ENCODE data around the gene NEUROD1. TPM values are rescaled to one million over a fixed set of nuclear protein-coding genes. Genes with fewer than 3 reads are reported as not detected.
A peak's percentile ranks its signal among the peaks of the same experiment; 100 is the strongest.

Gene NEUROD1
- total RNA-seq, 2 experiments from 2014 or later: not detected

- no peak for ATAC-seq
- peaks cover 3% of the 10 kb centered on the region for H3K36me3 Mint-ChIP-seq
- no peak for DNase-seq
- no peak overlapping the region for H3K4me3 Mint-ChIP-seq
- CTCF ChIA-PET: no interaction called here
- peaks cover 63% of the 10 kb centered on the region for H3K27me3 Mint-ChIP-seq
- H3K4me1 Mint-ChIP-seq: peaks cover 4% of the 10 kb centered on the region
- no peak overlapping the region for H3K27ac Mint-ChIP-seq
- no peaks in the 10 kb centered on the region for H3K9me3 Mint-ChIP-seq (ENCODE audit: low read depth)
These were observed 7.1 kb downstream of the NEUROD1 start for GRCh38 chr2:181673173-181673572.

DNA sequence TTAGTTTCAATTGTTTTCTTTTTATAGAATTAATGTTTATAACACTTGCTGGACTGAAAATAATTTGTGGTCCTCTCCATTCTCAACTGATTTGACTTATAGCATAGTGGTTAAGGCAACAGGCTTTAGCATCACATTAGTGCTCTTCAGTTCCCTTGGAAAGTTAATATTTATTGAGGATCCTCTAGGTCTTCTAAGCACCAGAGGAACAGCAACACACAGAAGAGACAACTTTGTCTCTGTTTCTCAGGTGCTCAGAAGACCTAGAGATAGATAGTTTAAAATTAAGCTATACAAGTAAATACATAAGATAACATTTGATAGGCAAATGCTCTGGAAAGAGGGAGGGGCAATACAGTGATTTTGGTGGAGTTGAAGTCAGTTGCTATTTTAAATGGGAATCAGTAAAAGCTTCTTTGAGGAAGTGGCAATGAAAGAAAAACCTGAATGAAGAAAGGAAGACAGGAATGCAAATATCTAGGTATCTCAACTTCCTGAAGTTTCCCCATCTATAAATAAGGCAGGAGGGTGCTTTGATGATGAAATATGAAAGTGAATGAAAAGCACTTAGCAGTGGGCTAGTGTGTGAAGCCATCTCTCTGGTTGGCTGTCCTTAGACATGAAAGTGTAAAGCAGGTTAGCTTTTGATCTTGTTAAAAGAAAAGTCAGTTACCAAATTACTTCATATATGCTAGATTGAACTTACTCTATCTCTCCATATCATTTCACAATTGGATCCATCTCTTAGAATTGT lies 7.9 kb downstream of the NEUROD1 start:
- no peak for DNase-seq
- no peak overlapping the region for H3K4me3 Mint-ChIP-seq
- CTCF ChIA-PET: no interaction called here
- no peak for ATAC-seq
- H3K27ac Mint-ChIP-seq: no peak overlapping the region
- H3K4me1 Mint-ChIP-seq: no peaks in the 10 kb centered on the region
- peaks cover 61% of the 10 kb centered on the region for H3K27me3 Mint-ChIP-seq
- H3K9me3 Mint-ChIP-seq (ENCODE audit: low read depth): no peaks in the 10 kb centered on the region
- H3K36me3 Mint-ChIP-seq: no peaks in the 10 kb centered on the region

GRCh38 chr2:181670632-181671031 lies 9.7 kb downstream of the NEUROD1 start:
- peaks cover 62% of the 10 kb centered on the region for H3K27me3 Mint-ChIP-seq
- H3K9me3 Mint-ChIP-seq (ENCODE audit: low read depth): no peaks in the 10 kb centered on the region
- CTCF ChIA-PET: no interaction called here
- no peak overlapping the region for H3K4me3 Mint-ChIP-seq
- H3K36me3 Mint-ChIP-seq: no peaks in the 10 kb centered on the region
- no peak for ATAC-seq
- no peaks in the 10 kb centered on the region for H3K4me1 Mint-ChIP-seq
- no peak overlapping the region for H3K27ac Mint-ChIP-seq
- no peak for DNase-seq

- ATAC-seq (no peak), DNase-seq (no peak)
- Mint-ChIP-seq H3K4me1 (no peaks in the 10 kb centered on the region), H3K27ac (no peak overlapping the region), H3K4me3 (no peak overlapping the region), H3K27me3 (peaks cover 39% of the 10 kb centered on the region), H3K36me3 (no peaks in the 10 kb centered on the region), H3K9me3 (ENCODE audit: low read depth) (no peaks in the 10 kb centered on the region)
- CTCF ChIA-PET: interaction anchor here (0.7 to 2.0 kb wide), 5 partner anchors 9 to 1543 kb away, joined by 3 to 6 read pairs (median 3); partner anchors contain the start of gene CERKL
These were observed 13.1 kb downstream of the NEUROD1 start for GRCh38 chr2:181667234-181667633.

GRCh38 chr2:181662287-181662686 lies 18.0 kb downstream of the NEUROD1 start:
- no peak overlapping the region for H3K27ac Mint-ChIP-seq
- DNase-seq (no peak), ATAC-seq (no peak)
- no peak overlapping the region for H3K4me3 Mint-ChIP-seq
- H3K4me1 Mint-ChIP-seq: no peaks in the 10 kb centered on the region
- H3K9me3 Mint-ChIP-seq (ENCODE audit: low read depth): no peaks in the 10 kb centered on the region
- no peaks in the 10 kb centered on the region for H3K36me3 Mint-ChIP-seq
- CTCF ChIA-PET: interaction anchor here (1.1 kb wide), 1 partner anchor 53 kb away, joined by 3 read pairs; no protein-coding TSS in a partner anchor
- H3K27me3 Mint-ChIP-seq: peaks cover 39% of the 10 kb centered on the region

DNA sequence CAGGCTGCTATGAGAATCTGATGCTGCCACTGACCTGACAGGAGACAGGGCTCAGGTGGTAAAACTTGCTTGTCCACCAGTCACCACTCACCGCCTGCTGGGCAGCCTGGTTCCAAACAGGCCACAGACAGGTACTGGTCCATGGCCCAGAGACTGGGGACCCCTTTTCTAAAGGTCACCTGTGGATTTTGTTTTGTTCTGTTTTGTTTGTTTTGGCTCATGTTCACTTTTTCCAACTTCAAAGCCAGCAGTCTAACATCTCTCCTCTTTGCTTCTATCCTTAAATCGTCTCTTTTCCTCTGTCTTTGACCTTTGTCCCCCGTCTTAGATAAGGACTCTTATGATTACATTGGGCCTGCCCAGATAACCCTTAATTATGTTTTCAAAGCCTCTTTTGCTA lies 20.1 kb downstream of the NEUROD1 start:
- no peak overlapping the region for H3K4me3 Mint-ChIP-seq
- ATAC-seq (no peak), DNase-seq (no peak)
- H3K27ac Mint-ChIP-seq: no peak overlapping the region
- CTCF ChIA-PET: no interaction called here
- peaks cover 9% of the 10 kb centered on the region for H3K4me1 Mint-ChIP-seq
- H3K36me3 Mint-ChIP-seq: no peaks in the 10 kb centered on the region
- H3K27me3 Mint-ChIP-seq: peaks cover 46% of the 10 kb centered on the region
- no peaks in the 10 kb centered on the region for H3K9me3 Mint-ChIP-seq (ENCODE audit: low read depth)

DNA sequence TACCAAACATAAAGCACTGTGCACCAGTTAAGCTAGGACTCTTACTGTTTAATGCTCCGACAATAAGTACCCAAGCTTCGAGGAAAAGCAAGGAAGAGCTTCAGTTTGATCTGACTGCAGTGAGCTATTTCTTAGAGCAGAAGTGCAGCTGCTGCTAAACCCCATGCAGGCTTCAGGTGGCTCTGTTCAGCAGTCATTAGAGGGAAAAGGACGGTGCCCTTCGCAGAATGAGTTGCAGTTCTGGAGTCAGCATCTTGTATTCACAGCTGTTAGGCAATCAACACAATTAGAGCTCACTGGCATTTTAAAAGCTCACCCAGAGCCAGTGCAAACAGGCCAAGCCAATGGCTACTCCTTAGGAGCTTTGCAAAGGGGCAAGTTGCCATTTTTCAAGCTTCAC lies 21.9 kb downstream of the NEUROD1 start:
- Mint-ChIP-seq H3K4me1 (peaks cover 9% of the 10 kb centered on the region), H3K36me3 (no peaks in the 10 kb centered on the region), H3K27me3 (peaks cover 56% of the 10 kb centered on the region), H3K4me3 (no peak overlapping the region), H3K9me3 (ENCODE audit: low read depth) (no peaks in the 10 kb centered on the region), H3K27ac (no peak overlapping the region)
- CTCF ChIA-PET: interaction anchor here (1.0 to 2.0 kb wide), 4 partner anchors 9 to 85 kb away, joined by 3 to 6 read pairs (median 4); no protein-coding TSS in a partner anchor
- ATAC-seq: no peak
- no peak for DNase-seq

- no peak overlapping the region for H3K27ac Mint-ChIP-seq
- peak overlapping the region; percentile 59 for H3K4me3 Mint-ChIP-seq
- CTCF ChIA-PET: interaction anchor here (0.9 to 2.0 kb wide), 3 partner anchors 10 to 84 kb away, joined by 3 to 6 read pairs (median 3); no protein-coding TSS in a partner anchor
- no peaks in the 10 kb centered on the region for H3K9me3 Mint-ChIP-seq (ENCODE audit: low read depth)
- ATAC-seq: no peak
- peaks cover 61% of the 10 kb centered on the region for H3K27me3 Mint-ChIP-seq
- no peak for DNase-seq
- H3K4me1 Mint-ChIP-seq: peaks cover 9% of the 10 kb centered on the region
- no peaks in the 10 kb centered on the region for H3K36me3 Mint-ChIP-seq
These were observed 22.9 kb downstream of the NEUROD1 start for GRCh38 chr2:181657379-181657778.

DNA sequence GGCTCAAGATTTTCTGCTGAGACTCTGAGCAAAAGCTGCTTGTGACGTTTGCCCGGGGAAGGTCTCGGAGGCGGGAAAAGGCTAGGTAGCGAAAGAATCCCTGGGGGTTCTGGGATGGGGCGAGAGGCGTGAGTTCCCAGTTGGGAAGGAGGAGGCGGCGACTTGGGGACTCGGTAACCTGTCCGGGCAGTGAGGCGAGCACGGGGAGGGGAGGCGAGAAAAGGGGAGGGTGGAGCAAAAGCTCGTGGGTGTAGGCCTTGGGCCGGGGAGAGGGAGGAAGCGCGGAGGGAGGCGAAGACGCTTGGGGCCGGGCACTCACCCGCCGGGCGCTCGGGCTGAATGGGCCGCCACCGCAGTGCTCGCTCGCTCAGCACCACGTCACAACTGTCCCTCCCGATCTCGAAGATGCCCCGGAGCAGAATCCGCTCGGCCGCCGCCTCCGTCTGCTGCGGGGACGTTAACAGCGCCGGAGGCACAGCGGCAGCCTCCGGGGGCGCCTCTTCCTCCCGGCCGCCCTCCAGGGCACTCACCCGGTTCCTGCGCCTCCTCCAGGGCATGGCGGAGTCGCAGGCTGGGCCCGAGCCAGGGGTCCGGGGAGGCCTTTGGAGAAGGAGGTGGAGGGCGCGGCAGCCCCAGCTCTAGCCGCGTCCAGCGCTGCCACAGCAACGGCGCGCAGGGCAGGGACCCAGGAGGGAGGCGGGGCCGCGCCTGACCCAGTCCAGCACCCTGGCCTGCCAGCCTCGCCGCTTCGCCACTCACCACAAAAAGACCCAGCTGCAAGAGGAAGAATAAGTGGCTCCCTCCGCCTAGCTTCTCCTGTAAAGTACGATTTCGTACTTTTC lies 23.6 kb downstream of the NEUROD1 start, which contains the start of gene CERKL:
Gene CERKL (minus strand): TSS at position 656 of the 842 bp plus-strand sequence. CDS start 99 bp downstream, at position 557.
- CTCF ChIA-PET: interaction anchor here (0.9 to 2.0 kb wide), 4 partner anchors 10 to 84 kb away, joined by 3 to 6 read pairs (median 3); no protein-coding TSS in a partner anchor
- Mint-ChIP-seq H3K4me3 (peak within 1 kb of the TSS; percentile 59), H3K27ac (no peak within 1 kb of the TSS), H3K36me3 (no peaks in the 10 kb centered on the region), H3K4me1 (peaks cover 9% of the 10 kb centered on the region), H3K9me3 (ENCODE audit: low read depth) (no peaks in the 10 kb centered on the region), H3K27me3 (peaks cover 65% of the 10 kb centered on the region)
- ATAC-seq (peak; percentile 85), DNase-seq (peak; percentile 48)

GRCh38 chr2:181655519-181655918 lies 24.8 kb downstream of the NEUROD1 start:
- no peaks in the 10 kb centered on the region for H3K36me3 Mint-ChIP-seq
- DNase-seq (no peak), ATAC-seq (no peak)
- H3K4me3 Mint-ChIP-seq: no peak overlapping the region
- H3K4me1 Mint-ChIP-seq: peaks cover 9% of the 10 kb centered on the region
- CTCF ChIA-PET: interaction anchor here (0.9 kb wide), 1 partner anchor 25 kb away, joined by 3 read pairs; no protein-coding TSS in a partner anchor
- no peaks in the 10 kb centered on the region for H3K9me3 Mint-ChIP-seq (ENCODE audit: low read depth)
- H3K27ac Mint-ChIP-seq: no peak overlapping the region
- peaks cover 72% of the 10 kb centered on the region for H3K27me3 Mint-ChIP-seq

- DNase-seq (no peak), ATAC-seq (no peak)
- H3K36me3 Mint-ChIP-seq: no peaks in the 10 kb centered on the region
- H3K4me1 Mint-ChIP-seq: no peaks in the 10 kb centered on the region
- CTCF ChIA-PET: no interaction called here
- peaks cover 63% of the 10 kb centered on the region for H3K27me3 Mint-ChIP-seq
- no peak overlapping the region for H3K27ac Mint-ChIP-seq
- H3K9me3 Mint-ChIP-seq (ENCODE audit: low read depth): no peaks in the 10 kb centered on the region
- H3K4me3 Mint-ChIP-seq: no peak overlapping the region
These were observed 30.8 kb downstream of the NEUROD1 start for GRCh38 chr2:181649436-181649979.

- Mint-ChIP-seq H3K4me3 (no peak overlapping the region), H3K27ac (no peak overlapping the region), H3K27me3 (peaks cover 67% of the 10 kb centered on the region), H3K9me3 (ENCODE audit: low read depth) (no peaks in the 10 kb centered on the region), H3K4me1 (no peaks in the 10 kb centered on the region), H3K36me3 (no peaks in the 10 kb centered on the region)
- ATAC-seq (no peak), DNase-seq (no peak)
- CTCF ChIA-PET: no interaction called here
These were observed 31.7 kb downstream of the NEUROD1 start for GRCh38 chr2:181648478-181649155.
